ENCODE data around the gene NEDD4L.

The NEDD4L gene

DNA sequence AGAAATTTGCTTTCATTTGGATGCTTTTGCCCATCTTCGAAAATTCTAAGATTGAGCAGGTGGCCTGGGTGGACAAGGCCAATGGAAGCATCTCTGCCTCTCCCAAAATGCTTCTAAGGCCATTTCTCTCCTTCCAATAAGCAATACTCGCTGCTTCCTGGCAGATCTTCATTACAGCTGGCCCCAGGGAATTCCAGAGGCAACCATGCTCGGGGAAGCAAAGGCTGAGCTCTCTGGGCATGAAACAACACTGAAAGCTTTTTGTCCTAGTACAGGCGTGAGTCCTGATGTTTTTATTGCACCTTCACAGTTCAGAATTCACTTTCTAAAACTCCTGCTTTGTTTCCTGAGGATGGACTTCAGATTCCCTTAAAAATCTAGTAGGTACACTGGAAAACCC lies 11.8 kb upstream of the NEDD4L start:
- Histone ChIP-seq H3K4me1 (peaks cover 10% of the 10 kb centered on the region), H3K4me3 (ENCODE audit: low read depth, low read length) (no peak overlapping the region), H3K27me3 (no peaks in the 10 kb centered on the region), H3K36me3 (no peaks in the 10 kb centered on the region), H3K9me3 (no peaks in the 10 kb centered on the region)
- no peak for TF ChIP-seq CTCF (IDR thresholded peaks at IDR 0.05; ENCODE audit: low read depth, low read length)
- DNase-seq = peak; percentile 46

DNA sequence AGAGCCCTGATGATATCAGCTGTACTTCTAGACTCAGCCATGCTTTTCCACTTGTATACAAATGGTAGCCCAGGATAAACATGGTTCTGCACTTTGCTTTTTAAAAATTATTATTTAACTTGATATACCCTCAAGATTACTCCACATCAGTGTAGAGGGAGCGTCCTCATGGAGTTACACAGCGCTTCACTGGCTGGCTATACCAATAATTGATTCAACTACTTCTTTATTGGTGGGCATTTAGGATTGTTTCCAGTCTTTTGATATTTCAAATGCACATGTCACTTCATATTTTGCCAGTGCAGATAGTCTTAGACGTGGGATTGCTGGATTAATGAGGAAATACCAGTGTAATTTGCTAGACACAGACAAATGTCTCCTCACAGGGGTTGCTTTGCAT lies 10.8 kb upstream of the NEDD4L start:
- H3K4me1 ChIP-seq = peaks cover 10% of the 10 kb centered on the region
- H3K9me3 ChIP-seq = no peaks in the 10 kb centered on the region
- H3K4me3 ChIP-seq (ENCODE audit: low read depth, low read length) = no peak overlapping the region
- no peaks in the 10 kb centered on the region for H3K27me3 ChIP-seq
- DNase-seq = no peak
- no peaks in the 10 kb centered on the region for H3K36me3 ChIP-seq
- TF ChIP-seq CTCF (IDR thresholded peaks at IDR 0.05; ENCODE audit: low read depth, low read length) = no peak

- TF ChIP-seq CTCF (IDR thresholded peaks at IDR 0.05; ENCODE audit: low read depth, low read length) = no peak
- Histone ChIP-seq H3K36me3 (no peaks in the 10 kb centered on the region), H3K27me3 (no peaks in the 10 kb centered on the region), H3K4me1 (peaks cover 10% of the 10 kb centered on the region), H3K9me3 (no peaks in the 10 kb centered on the region), H3K4me3 (ENCODE audit: low read depth, low read length) (no peak overlapping the region)
- DNase-seq = no peak
Measured at GRCh38 chr18:58034370-58034769, 9.7 kb upstream of the NEDD4L start.

- Histone ChIP-seq H3K27me3 (no peaks in the 10 kb centered on the region), H3K4me3 (ENCODE audit: low read depth, low read length) (no peak overlapping the region), H3K9me3 (no peaks in the 10 kb centered on the region), H3K4me1 (peaks cover 10% of the 10 kb centered on the region), H3K36me3 (no peaks in the 10 kb centered on the region)
- no peak for TF ChIP-seq CTCF (IDR thresholded peaks at IDR 0.05; ENCODE audit: low read depth, low read length)
- no peak for DNase-seq
Measured at GRCh38 chr18:58037163-58037562, 6.9 kb upstream of the NEDD4L start.

- TF ChIP-seq CTCF (IDR thresholded peaks at IDR 0.05; ENCODE audit: low read depth, low read length) = no peak
- no peak for DNase-seq
- Histone ChIP-seq H3K4me1 (peaks cover 10% of the 10 kb centered on the region), H3K9me3 (no peaks in the 10 kb centered on the region), H3K4me3 (ENCODE audit: low read depth, low read length) (no peak overlapping the region), H3K27me3 (no peaks in the 10 kb centered on the region), H3K36me3 (no peaks in the 10 kb centered on the region)
Measured at GRCh38 chr18:58038063-58038462, 6.0 kb upstream of the NEDD4L start.

GRCh38 chr18:58041633-58042032 lies 2.4 kb upstream of the NEDD4L start:
- Histone ChIP-seq H3K36me3 (no peaks in the 10 kb centered on the region), H3K4me1 (no peaks in the 10 kb centered on the region)
- peak; percentile 16 for DNase-seq

More at GRCh38 chr18:58041633-58042032, 2.4 kb upstream of the NEDD4L start:
- Histone ChIP-seq H3K4me3 (ENCODE audit: low read depth, low read length) (no peak overlapping the region), H3K9me3 (no peaks in the 10 kb centered on the region), H3K27me3 (no peaks in the 10 kb centered on the region)
- no peak for TF ChIP-seq CTCF (IDR thresholded peaks at IDR 0.05; ENCODE audit: low read depth, low read length)
